CD14-positive monocyte (primary cell): ENCODE results near the gene LRRC28. TPM values are rescaled to one million over a fixed set of nuclear protein-coding genes. Genes with fewer than 3 reads are reported as not detected.

Experiments
- DNase-seq, 3 donors: peaks; one replicate each; pipeline ENCODE4 v3.0.0-alpha.2; 2011 to 2022
- H2AFZ ChIP-seq: 2 replicates; pipeline ENCODE4 v1.6.0; 2012; ENCODE audit warnings: mild to moderate bottlenecking, low read depth, low read length, inconsistent platforms; ENCODE audit not compliant: insufficient read depth, poor library complexity, severe bottlenecking
- H3K27ac ChIP-seq, 2 donors: 1 replicate in 1 of 2; 2 replicates in 1 of 2; pipeline ENCODE4 v1.5.1; 2012 to 2013; ENCODE audit warnings: low read length in 2 of 2, control low read depth in 1 of 2, inconsistent platforms in 1 of 2, low read depth in 1 of 2, mild to moderate bottlenecking in 1 of 2
- H3K27me3 ChIP-seq, 2 donors: one replicate each; pipeline versions ENCODE4 v1.6.0 to v1.6.1; 2011 to 2013; ENCODE audit warnings: low read length in 2 of 2; ENCODE audit not compliant: control insufficient read depth in 2 of 2, insufficient read depth in 2 of 2
- H3K36me3 ChIP-seq, 2 donors: replicated peaks in 1 of 2; 1 replicate in 1 of 2; 2 replicates in 1 of 2; pipeline versions ENCODE4 v1.5.1 to v1.6.1; 2012 to 2013; ENCODE audit warnings: low read length in 2 of 2, control low read depth in 1 of 2, inconsistent platforms in 1 of 2, mild to moderate bottlenecking in 1 of 2; ENCODE audit not compliant: insufficient read depth in 2 of 2, control insufficient read depth in 1 of 2
- H3K4me1 ChIP-seq, 2 donors: 1 replicate in 1 of 2; 2 replicates in 1 of 2; pipeline versions ENCODE4 v1.5.1 to v1.6.1; 2012 to 2013; ENCODE audit warnings: low read length in 2 of 2, control low read depth in 1 of 2, inconsistent platforms in 1 of 2, mild to moderate bottlenecking in 1 of 2, moderate library complexity in 1 of 2; ENCODE audit not compliant: insufficient read depth in 2 of 2, control insufficient read depth in 1 of 2
- H3K4me2 ChIP-seq: replicated peaks from 2 replicates; pipeline ENCODE3; 2012; ENCODE audit warnings: low read length, moderate library complexity, mild to moderate bottlenecking; ENCODE audit not compliant: poor library complexity, severe bottlenecking; ENCODE audit errors: extremely low read depth
- H3K4me3 ChIP-seq, 3 experiments: fragments of 200-600 bp in 1 of 3; sonication (generic) in 1 of 3; replicated peaks in 1 of 3; 1 replicate in 2 of 3; 2 replicates in 1 of 3; pipeline ENCODE4 v1.5.1; 2011 to 2013; ENCODE audit warnings: low read length in 3 of 3, mild to moderate bottlenecking in 3 of 3, control low read depth in 2 of 3, low read depth in 2 of 3, inconsistent platforms in 1 of 3, moderate library complexity in 1 of 3
- H3K79me2 ChIP-seq: 2 replicates; pipeline ENCODE4 v1.6.0; 2012; ENCODE audit warnings: mild to moderate bottlenecking, control low read depth, inconsistent platforms, low read length, moderate library complexity; ENCODE audit not compliant: insufficient read depth
- H3K9ac ChIP-seq: 2 replicates; pipeline ENCODE4 v1.6.0; 2017; ENCODE audit warnings: low read length, mild to moderate bottlenecking; ENCODE audit not compliant: insufficient read depth, poor library complexity, severe bottlenecking
- H3K9me3 ChIP-seq, 2 donors: replicated peaks in 1 of 2; 1 replicate in 1 of 2; 2 replicates in 1 of 2; pipeline versions ENCODE4 v1.5.1 to v1.6.1; 2012 to 2013; ENCODE audit warnings: low read length in 2 of 2, control low read depth in 1 of 2; ENCODE audit not compliant: control insufficient read depth in 1 of 2, insufficient read depth in 1 of 2
- H4K20me1 ChIP-seq: 2 replicates; pipeline ENCODE4 v1.6.0; 2012; ENCODE audit warnings: mild to moderate bottlenecking, low read length, control low read depth, moderate library complexity; ENCODE audit not compliant: insufficient read depth
- H3K27ac Mint-ChIP-seq, 7 donors: one replicate each; pipeline ENCODE4 v1.8.0; 2020; ENCODE audit warnings: mild to moderate bottlenecking in 7 of 7, mixed read lengths in 7 of 7, moderate library complexity in 6 of 7, inconsistent platforms in 2 of 7
- H3K27me3 Mint-ChIP-seq, 3 donors: one replicate each; pipeline ENCODE4 v1.8.0; 2021 to 2022; ENCODE audit warnings: low read depth in 3 of 3, mild to moderate bottlenecking in 3 of 3, mixed read lengths in 3 of 3, moderate library complexity in 3 of 3, inconsistent platforms in 1 of 3
- H3K36me3 Mint-ChIP-seq, 2 donors: one replicate each; pipeline ENCODE4 v1.8.0; 2020; ENCODE audit warnings: mixed read lengths in 2 of 2, inconsistent platforms in 1 of 2, mild to moderate bottlenecking in 1 of 2
- H3K4me1 Mint-ChIP-seq: one replicate; pipeline ENCODE4 v1.8.0; 2020; ENCODE audit warnings: mild to moderate bottlenecking, mixed read lengths
- H3K4me3 Mint-ChIP-seq, 2 donors: one replicate each; pipeline ENCODE4 v1.8.0; 2020; ENCODE audit warnings: mild to moderate bottlenecking in 2 of 2, mixed read lengths in 2 of 2, moderate library complexity in 1 of 2
- H3K9me3 Mint-ChIP-seq, 7 donors: one replicate each; pipeline ENCODE4 v1.8.0; 2020 to 2022; ENCODE audit warnings: mixed read lengths in 7 of 7, mild to moderate bottlenecking in 6 of 7, moderate library complexity in 6 of 7, inconsistent platforms in 2 of 7
- CTCF ChIP-seq: fragments of 200-600 bp; IDR thresholded peaks from one replicate; pipeline ENCODE4 v1.8.0; 2022; ENCODE audit warnings: antibody characterized with exemption, mild to moderate bottlenecking
- WGBS: methylation state at CpG from one replicate; pipeline ENCODE4 v1.1.5; 2013; ENCODE audit warnings: missing lambda C conversion rate; ENCODE audit not compliant: insufficient coverage; 5-methylcytosine and 5-hydroxymethylcytosine counted together
- intact Hi-C, 2 donors: fragments of 100-400 bp; cut with micrococcal nuclease; formaldehyde crosslinking; loops; one replicate each; pipeline versions ENCODE4 v1.15.0 to v1.15.1; 2023
- polyA plus RNA-seq, 3 donors: library from polyadenylated mRNA; depleted of rRNA in 1 of 3; unstranded in 2 of 3; stranded (reverse) in 1 of 3; fragments of 300-500 nt in 2 of 3; fragments of >200 nt in 1 of 3; fragmentation: Illumina TruSeq in 2 of 3; gene quantifications; 1 replicate in 2 of 3; 2 replicates in 1 of 3; pipeline ENCODE4 v1.2.3, GENCODE V29; 2012 to 2021

Gene LRRC28
- polyA plus RNA-seq, 3 donors = 18.6 to 25.3 (median 19.8) TPM

- 83% methylated on average over 5 of the region's 8 CpGs for WGBS
- no peak overlapping the region for H3K4me2 ChIP-seq
These were observed 54.7 kb downstream of the LRRC28 start for GRCh38 chr15:99305761-99306505.

GRCh38 chr15:99306694-99307338 is 55.5 kb downstream of the LRRC28 start:
- Mint-ChIP-seq H3K27me3 (no peaks in the 10 kb centered on the region), H3K4me3 (no peak overlapping the region), H3K9me3 (peaks cover 0 to 2% (median 0%) of the 10 kb centered on the region in 7 donors), H3K36me3 (peaks cover 3 to 9% of the 10 kb centered on the region in 2 donors), H3K27ac (no peak overlapping the region), H3K4me1 (no peaks in the 10 kb centered on the region)
- intact Hi-C loops = no loop called here
- H3K27ac ChIP-seq = no peak overlapping the region
- no peak for TF ChIP-seq CTCF
- H3K4me3 ChIP-seq = no peak overlapping the region
- H4K20me1 ChIP-seq = no peaks in the 10 kb centered on the region
- DNase-seq = no peak
- no peaks in the 10 kb centered on the region for H3K9me3 ChIP-seq
- WGBS = 100% methylated on average over 6 of the region's 8 CpGs
- no peak overlapping the region for H3K4me2 ChIP-seq
- no peaks in the 10 kb centered on the region for H3K36me3 ChIP-seq
- no peaks in the 10 kb centered on the region for H3K4me1 ChIP-seq
- H3K9ac ChIP-seq = no peak overlapping the region
- H3K27me3 ChIP-seq = no peaks in the 10 kb centered on the region
- no peak overlapping the region for H2AFZ ChIP-seq
- no peaks in the 10 kb centered on the region for H3K79me2 ChIP-seq

More at GRCh38 chr15:99305761-99306505, 54.7 kb downstream of the LRRC28 start:
- no peak overlapping the region for H3K4me3 Mint-ChIP-seq
- Histone ChIP-seq H3K27me3 (no peaks in the 10 kb centered on the region), H3K9me3 (no peaks in the 10 kb centered on the region), H3K79me2 (no peaks in the 10 kb centered on the region), H3K4me3 (no peak overlapping the region), H3K36me3 (no peaks in the 10 kb centered on the region), H3K27ac (no peak overlapping the region), H3K4me1 (no peaks in the 10 kb centered on the region), H3K9ac (no peak overlapping the region), H4K20me1 (no peaks in the 10 kb centered on the region), H2AFZ (no peak overlapping the region)
- intact Hi-C loops = no loop called here
- H3K27ac Mint-ChIP-seq = no peak overlapping the region
- H3K9me3 Mint-ChIP-seq = peaks cover 0 to 2% (median 0%) of the 10 kb centered on the region in 7 donors
- peaks cover 3 to 8% of the 10 kb centered on the region in 2 donors for H3K36me3 Mint-ChIP-seq
- no peak for TF ChIP-seq CTCF
- H3K4me1 Mint-ChIP-seq = no peaks in the 10 kb centered on the region
- no peaks in the 10 kb centered on the region for H3K27me3 Mint-ChIP-seq
- DNase-seq = no peak
